IMR-90 (cell line): ENCODE measurements around the gene RAVER2. TPM values are rescaled to one million over a fixed set of nuclear protein-coding genes. Genes with fewer than 3 reads are reported as not detected.

Experiments
- ATAC-seq: fragments of 200-7000 bp; cut with Tn5 transposase; 2 replicates; pipeline ENCODE4 v1.9.1; 2020; ENCODE audit warnings: low read depth, mild to moderate bottlenecking, moderate library complexity
- BruUV-seq: library from RNA; stranded (reverse); fragments of 400-500 nt; replicated peaks from 2 replicates; lab custom pipeline; 2021; lab: Mats Ljungman, UMichigan
- CTCF ChIA-PET: fragments of 300-600 bp; formaldehyde crosslinking; extraction: SDS; loops from one replicate; lab custom pipeline; 2021; ENCODE audit warnings: antibody characterized with exemption; lab: Yijun Ruan, JAX
- POLR2A ChIA-PET: fragments of 300-600 bp; sonication (Branson Sonifier 250); formaldehyde crosslinking; loops from one replicate; lab custom pipeline; 2022; ENCODE audit warnings: antibody characterized with exemption; ENCODE audit not compliant: unreplicated experiment; lab: Charles Lee
- DNase-seq: peaks from one replicate; pipeline ENCODE4 v3.0.0; 2013
- H2AFZ ChIP-seq: replicated peaks from 2 replicates; pipeline ENCODE3; 2013; ENCODE audit warnings: low read length, mild to moderate bottlenecking; ENCODE audit not compliant: poor library complexity
- H2AK5ac ChIP-seq: 2 replicates; pipeline ENCODE4 v1.6.1; 2013; ENCODE audit warnings: low read depth, low read length, inconsistent platforms
- H2AK9ac ChIP-seq: replicated peaks from 2 replicates; pipeline ENCODE3; 2013; ENCODE audit warnings: mild to moderate bottlenecking, low read depth, low read length, moderate library complexity; ENCODE audit not compliant: poor library complexity
- H2BK120ac ChIP-seq: 2 replicates; pipeline ENCODE4 v1.6.1; 2013; ENCODE audit warnings: low read depth, low read length, inconsistent platforms
- H2BK15ac ChIP-seq: 3 replicates; pipeline ENCODE4 v1.6.1; 2013; ENCODE audit warnings: low read depth, low read length, inconsistent platforms
- H2BK20ac ChIP-seq: 2 replicates; pipeline ENCODE4 v1.6.1; 2013; ENCODE audit warnings: low read depth, mild to moderate bottlenecking, inconsistent platforms, low read length, moderate library complexity
- H2BK5ac ChIP-seq: 2 replicates; pipeline ENCODE4 v1.6.1; 2013; ENCODE audit warnings: mild to moderate bottlenecking, low read depth, low read length, inconsistent platforms; ENCODE audit not compliant: poor library complexity, severe bottlenecking
- H3K14ac ChIP-seq: replicated peaks from 2 replicates; pipeline ENCODE4 v1.6.1; 2013; ENCODE audit warnings: low read depth, low read length, inconsistent platforms
- H3K18ac ChIP-seq: 2 replicates; pipeline ENCODE4 v1.6.1; 2013; ENCODE audit warnings: low read depth, low read length, control low read depth
- H3K23ac ChIP-seq: 2 replicates; pipeline ENCODE4 v1.6.1; 2013; ENCODE audit warnings: low read depth, low read length, inconsistent platforms
- H3K27ac ChIP-seq: 2 replicates; pipeline ENCODE4 v1.5.1; 2013; ENCODE audit warnings: mild to moderate bottlenecking, control low read depth, low read length; ENCODE audit not compliant: insufficient read depth
- H3K27me3 ChIP-seq: 2 replicates; pipeline ENCODE4 v1.6.1; 2013; ENCODE audit warnings: low read length; ENCODE audit not compliant: control insufficient read depth, insufficient read depth
- H3K36me3 ChIP-seq: 2 replicates; pipeline ENCODE4 v1.6.1; 2013; ENCODE audit warnings: low read length, mixed read lengths; ENCODE audit not compliant: control insufficient read depth, insufficient read depth
- H3K4ac ChIP-seq: 2 replicates; pipeline ENCODE4 v1.6.1; 2013; ENCODE audit warnings: low read depth, low read length, inconsistent platforms
- H3K4me1 ChIP-seq: 2 replicates; pipeline ENCODE4 v1.6.1; 2013; ENCODE audit warnings: low read length, mixed read lengths; ENCODE audit not compliant: control insufficient read depth, insufficient read depth
- H3K4me2 ChIP-seq: 2 replicates; pipeline ENCODE4 v1.6.1; 2013; ENCODE audit warnings: low read depth, mild to moderate bottlenecking, control low read depth, low read length, moderate library complexity
- H3K4me3 ChIP-seq: 2 replicates; pipeline ENCODE4 v1.5.1; 2013; ENCODE audit warnings: low read depth, mild to moderate bottlenecking, control low read depth, low read length, moderate library complexity; ENCODE audit not compliant: insufficient read depth
- H3K56ac ChIP-seq: 2 replicates; pipeline ENCODE4 v1.6.1; 2013; ENCODE audit warnings: low read length, inconsistent platforms; ENCODE audit not compliant: insufficient read depth; ENCODE audit errors: extremely low read depth
- H3K79me1 ChIP-seq, 2 experiments: 2 replicates each; pipeline ENCODE4 v1.6.1; 2013; ENCODE audit warnings: low read length in 2 of 2, inconsistent platforms in 1 of 2, low read depth in 1 of 2
- H3K9ac ChIP-seq: 2 replicates; pipeline ENCODE4 v1.6.1; 2013; ENCODE audit warnings: low read depth, low read length, control low read depth
- H3K9me1 ChIP-seq: 2 replicates; pipeline ENCODE4 v1.6.1; 2013; ENCODE audit warnings: low read length, inconsistent platforms; ENCODE audit not compliant: insufficient read depth
- H3K9me3 ChIP-seq: 2 replicates; pipeline ENCODE4 v1.6.1; 2013; ENCODE audit warnings: low read length; ENCODE audit not compliant: control insufficient read depth, insufficient read depth
- H4K20me1 ChIP-seq: 2 replicates; pipeline ENCODE4 v1.6.1; 2013; ENCODE audit warnings: low read length, inconsistent platforms; ENCODE audit not compliant: insufficient read depth
- H4K5ac ChIP-seq: 2 replicates; pipeline ENCODE4 v1.6.1; 2013; ENCODE audit warnings: mild to moderate bottlenecking, low read depth, low read length, control low read depth
- H4K8ac ChIP-seq, 2 experiments: 2 replicates each; pipeline ENCODE4 v1.6.1; 2013; ENCODE audit warnings: low read depth in 2 of 2, low read length in 2 of 2, control low read depth in 1 of 2, inconsistent platforms in 1 of 2
- H4K91ac ChIP-seq: 2 replicates; pipeline ENCODE4 v1.6.1; 2013; ENCODE audit warnings: low read depth, low read length, inconsistent platforms; ENCODE audit not compliant: insufficient read depth
- CHD1 ChIP-seq: IDR thresholded peaks from 2 replicates; pipeline ENCODE4 v1.6.1; 2012; ENCODE audit warnings: low read depth, low read length, improper control_type of control experiment
- MAZ ChIP-seq: IDR thresholded peaks from 2 replicates; pipeline ENCODE4 v1.6.1; 2012; ENCODE audit warnings: low read depth, mild to moderate bottlenecking, low read length, improper control_type of control experiment, moderate library complexity, borderline replicate concordance
- MXI1 ChIP-seq: IDR thresholded peaks from 2 replicates; pipeline ENCODE4 v1.6.1; 2012; ENCODE audit warnings: low read depth, mild to moderate bottlenecking, low read length, moderate library complexity, borderline replicate concordance
- POLR2A ChIP-seq: IDR thresholded peaks from 2 replicates; pipeline ENCODE4 v1.6.1; 2012; ENCODE audit warnings: mild to moderate bottlenecking, low read depth, low read length
- RCOR1 ChIP-seq: IDR thresholded peaks from 2 replicates; pipeline ENCODE4 v1.6.1; 2012; ENCODE audit warnings: mild to moderate bottlenecking, low read length, improper control_type of control experiment; ENCODE audit not compliant: insufficient replicate concordance
- RFX5 ChIP-seq: IDR thresholded peaks from 2 replicates; pipeline ENCODE4 v1.8.0; 2012; ENCODE audit warnings: low read depth, mild to moderate bottlenecking, low read length, moderate library complexity
- WGBS, 2 experiments: methylation state at CpG; one replicate each; pipeline versions ENCODE4 v1.1.5 to v1.1.7; 2013; ENCODE audit warnings: missing lambda C conversion rate in 2 of 2; ENCODE audit not compliant: insufficient read length in 1 of 2; ENCODE audit errors: extremely low coverage in 2 of 2; 5-methylcytosine and 5-hydroxymethylcytosine counted together
- dilution Hi-C: fragments of 300-500 bp; cut with HindIII; formaldehyde crosslinking; loops from one replicate; pipeline ENCODE4 v1.14.3; 2018; ENCODE audit warnings: low sequenced_read_pairs; ENCODE audit not compliant: unreplicated experiment
- in situ Hi-C: fragments of 300-500 bp; cut with MboI; formaldehyde crosslinking; loops from 3 replicates; pipeline ENCODE4 v1.14.3; 2019; ENCODE audit warnings: low sequenced_read_pairs, inconsistent platforms, mixed read lengths
- intact Hi-C: fragments of 100-400 bp; cut with micrococcal nuclease; formaldehyde crosslinking; loops from 2 replicates; pipeline ENCODE4 v1.10.0; 2022
- polyA plus RNA-seq, 3 experiments: library from polyadenylated mRNA; depleted of rRNA; stranded (reverse); fragments of >200 nt; gene quantifications; 2 replicates each; pipeline ENCODE4 v1.2.3, GENCODE V29; 2012; ENCODE audit warnings: low replicate concordance in 1 of 3
- total RNA-seq: library from RNA; depleted of rRNA; stranded (reverse); fragments of >200 nt; gene quantifications from 2 replicates; pipeline ENCODE4 v1.2.3, GENCODE V29; 2012
- TF ChIP-seq, protein P1 (sequence below): fragments of 150-350 bp; IDR thresholded peaks from 2 replicates; pipeline ENCODE4 v1.6.1; 2017; ENCODE audit warnings: mild to moderate bottlenecking, antibody characterized with exemption, low read length, low read depth
- TF ChIP-seq, protein P2 (sequence below): conservative IDR thresholded peaks from 2 replicates; pipeline ENCODE4 v1.5.1; 2012; ENCODE audit warnings: mild to moderate bottlenecking, low read depth, low read length, improper control_type of control experiment

The RAVER2 gene
- total and polyA plus RNA-seq, 2 of the 4 experiments (the other 2 are of a cell fraction): 3.7 to 6.1 TPM

DNA sequence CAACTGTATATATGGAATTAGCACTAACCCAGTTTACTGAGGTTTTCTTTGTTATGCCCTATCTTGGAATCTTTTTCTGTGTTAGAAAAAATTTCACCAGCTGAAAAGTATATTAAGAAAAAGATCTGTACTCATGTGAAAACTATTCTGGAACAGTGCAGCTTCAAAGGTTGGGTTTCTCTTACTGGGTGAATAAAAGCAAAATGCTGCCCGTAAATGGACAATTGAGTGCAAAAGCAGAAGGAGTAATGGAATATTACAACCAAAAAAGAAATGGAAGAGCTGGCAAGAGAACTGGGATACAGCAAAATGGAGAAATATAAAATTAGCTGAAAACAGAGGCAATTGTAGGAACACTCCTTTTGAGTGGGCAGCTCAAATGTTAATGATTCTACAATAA, 17.0 kb upstream of the RAVER2 start:
- H2BK15ac ChIP-seq: no peak overlapping the region
- ATAC-seq (no peak), DNase-seq (no peak)
- no peaks in the 10 kb centered on the region for H4K20me1 ChIP-seq
- H3K9ac ChIP-seq: no peak overlapping the region
- H3K4ac ChIP-seq: no peak overlapping the region
- no peaks in the 10 kb centered on the region for H3K36me3 ChIP-seq
- no peaks in the 10 kb centered on the region for H3K4me1 ChIP-seq
- no peak overlapping the region for H3K23ac ChIP-seq
- no CpG with 5 or more reads among the region's 1 CpG for WGBS, 2 experiments
- H3K9me1 ChIP-seq: no peaks in the 10 kb centered on the region
- H3K18ac ChIP-seq: no peak overlapping the region
- H3K56ac ChIP-seq: no peak overlapping the region
- H4K91ac ChIP-seq: no peak overlapping the region
- ChIA-PET POLR2A (interaction anchor here (0.5 kb wide), 1 partner anchor 1780 kb away, joined by 4 read pairs; no protein-coding TSS in a partner anchor), CTCF (interaction anchor here (0.6 kb wide), 2 partner anchors 12 to 171 kb away, joined by 3 to 5 read pairs; no protein-coding TSS in a partner anchor)
- BruUV-seq: no TSS peak
- intact Hi-C loops (no loop called here), dilution Hi-C loops (no loop called here), in situ Hi-C loops (no loop called here)
- H3K79me1 ChIP-seq: no peaks in the 10 kb centered on the region
- no peaks in the 10 kb centered on the region for H3K9me3 ChIP-seq
- no peak overlapping the region for H3K4me2 ChIP-seq
- H2AK9ac ChIP-seq: no peak overlapping the region
- no peak overlapping the region for H3K4me3 ChIP-seq
- H2BK5ac ChIP-seq: no peak overlapping the region
- H4K8ac ChIP-seq: no peak overlapping the region
- H2AFZ ChIP-seq: no peak overlapping the region
- no peak overlapping the region for H3K27ac ChIP-seq
- H2AK5ac ChIP-seq: no peak overlapping the region
- TF ChIP-seq, protein P1, sequence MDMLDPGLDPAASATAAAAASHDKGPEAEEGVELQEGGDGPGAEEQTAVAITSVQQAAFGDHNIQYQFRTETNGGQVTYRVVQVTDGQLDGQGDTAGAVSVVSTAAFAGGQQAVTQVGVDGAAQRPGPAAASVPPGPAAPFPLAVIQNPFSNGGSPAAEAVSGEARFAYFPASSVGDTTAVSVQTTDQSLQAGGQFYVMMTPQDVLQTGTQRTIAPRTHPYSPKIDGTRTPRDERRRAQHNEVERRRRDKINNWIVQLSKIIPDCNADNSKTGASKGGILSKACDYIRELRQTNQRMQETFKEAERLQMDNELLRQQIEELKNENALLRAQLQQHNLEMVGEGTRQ: no peak
- TF ChIP-seq POLR2A (no peak), RCOR1 (no peak), RFX5 (no peak), MAZ (no peak), CHD1 (no peak), MXI1 (no peak)
- TF ChIP-seq, protein P2, sequence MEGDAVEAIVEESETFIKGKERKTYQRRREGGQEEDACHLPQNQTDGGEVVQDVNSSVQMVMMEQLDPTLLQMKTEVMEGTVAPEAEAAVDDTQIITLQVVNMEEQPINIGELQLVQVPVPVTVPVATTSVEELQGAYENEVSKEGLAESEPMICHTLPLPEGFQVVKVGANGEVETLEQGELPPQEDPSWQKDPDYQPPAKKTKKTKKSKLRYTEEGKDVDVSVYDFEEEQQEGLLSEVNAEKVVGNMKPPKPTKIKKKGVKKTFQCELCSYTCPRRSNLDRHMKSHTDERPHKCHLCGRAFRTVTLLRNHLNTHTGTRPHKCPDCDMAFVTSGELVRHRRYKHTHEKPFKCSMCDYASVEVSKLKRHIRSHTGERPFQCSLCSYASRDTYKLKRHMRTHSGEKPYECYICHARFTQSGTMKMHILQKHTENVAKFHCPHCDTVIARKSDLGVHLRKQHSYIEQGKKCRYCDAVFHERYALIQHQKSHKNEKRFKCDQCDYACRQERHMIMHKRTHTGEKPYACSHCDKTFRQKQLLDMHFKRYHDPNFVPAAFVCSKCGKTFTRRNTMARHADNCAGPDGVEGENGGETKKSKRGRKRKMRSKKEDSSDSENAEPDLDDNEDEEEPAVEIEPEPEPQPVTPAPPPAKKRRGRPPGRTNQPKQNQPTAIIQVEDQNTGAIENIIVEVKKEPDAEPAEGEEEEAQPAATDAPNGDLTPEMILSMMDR: no peak
- H3K27me3 ChIP-seq: peaks cover 3% of the 10 kb centered on the region; the same call in 1 of the 2 replicates
- H3K14ac ChIP-seq: no peak overlapping the region
- H2BK20ac ChIP-seq: no peak overlapping the region
- H2BK120ac ChIP-seq: no peak overlapping the region
- no peak overlapping the region for H4K5ac ChIP-seq
